ENCODE data around the gene C6orf89.

Gene C6orf89

DNA sequence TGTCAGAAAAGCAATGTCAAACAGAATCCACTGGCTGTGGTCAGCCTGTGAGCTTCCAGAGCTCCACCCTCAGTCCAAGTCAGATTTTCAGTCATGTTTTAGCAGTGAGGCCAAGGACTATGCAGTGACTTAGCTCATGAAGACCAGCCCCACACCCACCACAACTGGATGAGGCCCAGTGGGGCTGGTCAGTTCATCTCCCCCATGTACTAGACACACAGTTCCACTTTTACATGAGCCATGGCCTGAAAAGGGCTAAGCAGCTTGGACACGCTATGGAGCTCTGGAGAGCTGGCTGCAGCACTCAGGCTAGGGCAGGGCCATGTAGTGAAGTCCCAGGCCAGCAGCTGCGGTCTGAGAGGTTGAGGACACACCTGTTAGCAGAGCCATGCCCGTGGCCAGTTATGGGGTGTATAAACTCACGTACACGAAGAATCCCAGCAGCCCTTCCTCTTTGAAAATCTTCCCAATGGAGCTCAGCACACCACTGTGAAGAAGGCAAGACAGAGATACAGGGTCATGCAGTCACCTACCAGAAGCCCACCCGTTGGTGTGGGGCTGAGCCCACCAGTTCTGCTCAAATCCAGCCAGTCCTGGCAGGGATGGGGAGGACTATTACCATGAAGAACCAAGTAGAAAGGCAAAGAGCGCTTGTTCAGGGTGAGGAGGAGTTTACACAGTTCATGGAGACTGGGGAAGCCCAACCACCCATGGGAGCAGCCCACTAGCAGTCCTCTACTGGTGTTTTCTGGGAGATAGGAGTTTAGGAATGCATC is 89.7 kb downstream of the C6orf89 start:
- DNase-seq (ENCODE audit: low read depth) = no peak
- TF ChIP-seq, protein P1, sequence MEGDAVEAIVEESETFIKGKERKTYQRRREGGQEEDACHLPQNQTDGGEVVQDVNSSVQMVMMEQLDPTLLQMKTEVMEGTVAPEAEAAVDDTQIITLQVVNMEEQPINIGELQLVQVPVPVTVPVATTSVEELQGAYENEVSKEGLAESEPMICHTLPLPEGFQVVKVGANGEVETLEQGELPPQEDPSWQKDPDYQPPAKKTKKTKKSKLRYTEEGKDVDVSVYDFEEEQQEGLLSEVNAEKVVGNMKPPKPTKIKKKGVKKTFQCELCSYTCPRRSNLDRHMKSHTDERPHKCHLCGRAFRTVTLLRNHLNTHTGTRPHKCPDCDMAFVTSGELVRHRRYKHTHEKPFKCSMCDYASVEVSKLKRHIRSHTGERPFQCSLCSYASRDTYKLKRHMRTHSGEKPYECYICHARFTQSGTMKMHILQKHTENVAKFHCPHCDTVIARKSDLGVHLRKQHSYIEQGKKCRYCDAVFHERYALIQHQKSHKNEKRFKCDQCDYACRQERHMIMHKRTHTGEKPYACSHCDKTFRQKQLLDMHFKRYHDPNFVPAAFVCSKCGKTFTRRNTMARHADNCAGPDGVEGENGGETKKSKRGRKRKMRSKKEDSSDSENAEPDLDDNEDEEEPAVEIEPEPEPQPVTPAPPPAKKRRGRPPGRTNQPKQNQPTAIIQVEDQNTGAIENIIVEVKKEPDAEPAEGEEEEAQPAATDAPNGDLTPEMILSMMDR (IDR thresholded peaks at IDR 0.05; ENCODE audit: low read length, missing control alignments) = no peak
- H3K4me3 ChIP-seq (replicated peaks; ENCODE audit: low read depth, low read length) = no peak overlapping the region

DNA sequence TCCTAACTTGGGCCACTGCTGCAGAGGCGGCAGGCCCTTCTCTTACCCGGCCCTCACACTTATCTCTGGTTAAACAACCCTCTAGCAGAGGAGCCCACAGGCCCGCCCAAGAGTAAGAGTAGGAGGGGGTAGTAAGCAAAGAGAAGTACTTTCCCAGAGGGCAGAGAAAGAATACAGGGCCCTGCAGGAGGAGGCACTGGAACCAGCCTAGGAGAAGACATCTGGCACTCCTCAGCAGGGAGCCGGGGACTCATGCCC is 90.2 kb downstream of the C6orf89 start:
- TF ChIP-seq, protein P1 (IDR thresholded peaks at IDR 0.05; ENCODE audit: low read length, missing control alignments) = no peak
- no peak for DNase-seq (ENCODE audit: low read depth)
- no peak overlapping the region for H3K4me3 ChIP-seq (replicated peaks; ENCODE audit: low read depth, low read length)

GRCh38 chr6:36976509-36976908 is 90.8 kb downstream of the C6orf89 start:
- no peak overlapping the region for H3K4me3 ChIP-seq (replicated peaks; ENCODE audit: low read depth, low read length)
- TF ChIP-seq, protein P1 (IDR thresholded peaks at IDR 0.05; ENCODE audit: low read length, missing control alignments) = no peak
- DNase-seq (ENCODE audit: low read depth) = no peak

DNA sequence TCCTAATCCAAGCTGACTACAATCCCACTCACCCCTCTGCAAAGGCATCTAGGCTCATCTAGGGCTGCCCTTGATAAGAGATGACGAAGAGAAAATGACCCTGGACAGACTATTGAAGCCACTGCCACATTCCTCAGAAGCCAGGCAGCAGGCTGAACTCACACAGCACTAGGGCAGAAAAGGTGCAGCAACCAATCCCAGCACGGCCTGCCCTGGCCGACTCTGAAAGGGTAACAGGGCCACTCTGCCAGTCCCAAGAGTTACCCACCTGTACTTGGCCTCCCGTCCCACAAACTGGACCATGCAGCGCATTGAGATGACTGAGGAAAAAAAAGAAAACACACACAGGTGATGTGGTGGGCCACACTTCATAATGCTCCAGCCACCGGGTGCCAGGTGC is 91.2 kb downstream of the C6orf89 start:
- TF ChIP-seq, protein P1 (IDR thresholded peaks at IDR 0.05; ENCODE audit: low read length, missing control alignments) = no peak
- no peak overlapping the region for H3K4me3 ChIP-seq (replicated peaks; ENCODE audit: low read depth, low read length)
- no peak for DNase-seq (ENCODE audit: low read depth)

- DNase-seq (ENCODE audit: low read depth) = peak; percentile 13
- TF ChIP-seq, protein P1 (IDR thresholded peaks at IDR 0.05; ENCODE audit: low read length, missing control alignments) = peak; percentile 35
- H3K4me3 ChIP-seq (replicated peaks; ENCODE audit: low read depth, low read length) = no peak overlapping the region
Observed at GRCh38 chr6:36977470-36977941, 91.8 kb downstream of the C6orf89 start.
